Fibroblast of villous mesenchyme (primary cell): ENCODE results near the gene HSPA9. TPM values are rescaled to one million over a fixed set of nuclear protein-coding genes. Genes with fewer than 3 reads are reported as not detected.

Experiments used
- DNase-seq: peaks from one replicate; pipeline ENCODE4 v3.0.0-alpha.2; 2010; ENCODE audit warnings: low read depth
- H3K4me3 ChIP-seq: 2 replicates; pipeline ENCODE4 v1.5.1; 2011; ENCODE audit warnings: low read depth, mild to moderate bottlenecking, low read length
- CTCF ChIP-seq: IDR thresholded peaks from 2 replicates; pipeline ENCODE4 v1.5.1; 2012; ENCODE audit warnings: low read depth, mild to moderate bottlenecking, low read length; ENCODE audit not compliant: insufficient read depth
- small RNA-seq: library from RNA; depleted of rRNA; stranded (forward); fragments of <200 nt; gene quantifications from one replicate; pipeline ENCODE3, GENCODE V24; 2012
- total RNA-seq: library from RNA; depleted of rRNA; stranded (reverse); fragments of >200 nt; gene quantifications from 2 replicates; pipeline ENCODE4 v1.2.3, GENCODE V29; 2012

The HSPA9 gene
- total RNA-seq, 1 donor: 336 TPM

- DNase-seq: no peak
- no peak for TF ChIP-seq CTCF
- no peak overlapping the region for H3K4me3 ChIP-seq
These were observed 70.4 kb downstream of the HSPA9 start for GRCh38 chr5:138504799-138505198.

Small RNAs within 50 kb of the gene (small RNA-seq; reads per million reads assigned to genes)
- 9.9 reads per million, percentile 90 among the genes with 10 or more reads in this experiment for gene RF00154
- gene RF01210: not detected
- gene SNORD63: 964 reads per million, percentile 99 among the genes with 10 or more reads in this experiment

Other genes starting within 250 kb of the HSPA9 start
- gene CDC25C, start 243.6 kb downstream of the HSPA9 start, total RNA-seq: 4.8 and 6.9 TPM in 2 replicates
- 34.1 and 46.6 TPM in 2 replicates for gene FAM53C, start 237.1 kb downstream of the HSPA9 start, total RNA-seq
- 45.1 and 51.4 TPM in 2 replicates for gene KDM3B, start 222.7 kb downstream of the HSPA9 start, total RNA-seq
- gene REEP2, start 136.3 kb downstream of the HSPA9 start, total RNA-seq: 13.0 and 16.4 TPM in 2 replicates
- 3.5 and 6.1 TPM in 2 replicates for gene EGR1, start 109.9 kb downstream of the HSPA9 start, total RNA-seq
- 126 and 160 TPM in 2 replicates for gene ETF1, start 32.2 kb downstream of the HSPA9 start, total RNA-seq
- 455 and 461 TPM in 2 replicates for gene CTNNA1, start 178.0 kb upstream of the HSPA9 start, total RNA-seq